H9 (cell line): ENCODE data around the gene KDF1. TPM values are rescaled to one million over a fixed set of nuclear protein-coding genes. Genes with fewer than 3 reads are reported as not detected.
A peak's percentile ranks its signal among the peaks of the same experiment; 100 is the strongest.

ENCODE experiments used
- DNase-seq: peaks from one replicate; pipeline ENCODE4 v3.0.0-alpha.2; 2017
- H2AFZ ChIP-seq: one replicate; pipeline ENCODE4 v1.6.1; 2013; ENCODE audit warnings: mild to moderate bottlenecking, low read length, control low read depth, moderate library complexity
- H2AK5ac ChIP-seq: 2 replicates; pipeline ENCODE4 v1.6.1; 2013; ENCODE audit warnings: low read length, control low read depth, mixed read lengths; ENCODE audit not compliant: insufficient read length
- H2BK120ac ChIP-seq: one replicate; pipeline ENCODE4 v1.6.1; 2013; ENCODE audit warnings: low read depth, mild to moderate bottlenecking, low read length, control low read depth, inconsistent platforms; ENCODE audit not compliant: poor library complexity, severe bottlenecking
- H2BK12ac ChIP-seq: 2 replicates; pipeline ENCODE4 v1.6.1; 2013; ENCODE audit warnings: low read length, control low read depth, mixed read lengths, low read depth; ENCODE audit not compliant: insufficient read length
- H2BK15ac ChIP-seq: 2 replicates; pipeline ENCODE4 v1.6.1; 2013; ENCODE audit warnings: low read depth, low read length, control low read depth
- H2BK20ac ChIP-seq: one replicate; pipeline ENCODE4 v1.6.1; 2013; ENCODE audit warnings: low read depth, mild to moderate bottlenecking, low read length, control low read depth, inconsistent platforms; ENCODE audit not compliant: poor library complexity, severe bottlenecking
- H2BK5ac ChIP-seq: 2 replicates; pipeline ENCODE4 v1.6.1; 2013; ENCODE audit warnings: low read length, control low read depth, mixed read lengths; ENCODE audit not compliant: insufficient read length
- H3K14ac ChIP-seq: 2 replicates; pipeline ENCODE4 v1.6.1; 2013; ENCODE audit warnings: low read length, control low read depth; ENCODE audit not compliant: insufficient read depth
- H3K18ac ChIP-seq: 2 replicates; pipeline ENCODE4 v1.6.1; 2013; ENCODE audit warnings: low read depth, mild to moderate bottlenecking, mixed read lengths, low read length, control low read depth; ENCODE audit not compliant: insufficient read length
- H3K23ac ChIP-seq: 2 replicates; pipeline ENCODE4 v1.6.1; 2013; ENCODE audit warnings: low read length, control low read depth, mixed read lengths, low read depth; ENCODE audit not compliant: insufficient read length
- H3K23me2 ChIP-seq: 2 replicates; pipeline ENCODE4 v1.6.1; 2013; ENCODE audit warnings: low read depth, mild to moderate bottlenecking, mixed read lengths, low read length, control low read depth; ENCODE audit not compliant: insufficient read length, poor library complexity, severe bottlenecking
- H3K27ac ChIP-seq: 2 replicates; pipeline ENCODE4 v1.5.1; 2013; ENCODE audit warnings: low read length, control low read depth, mixed read lengths, low read depth; ENCODE audit not compliant: insufficient read length
- H3K27me3 ChIP-seq: 2 replicates; pipeline ENCODE4 v1.6.1; 2013; ENCODE audit warnings: low read length, control low read depth, inconsistent platforms; ENCODE audit not compliant: insufficient read depth
- H3K4ac ChIP-seq: 2 replicates; pipeline ENCODE4 v1.6.1; 2013; ENCODE audit warnings: low read depth, mild to moderate bottlenecking, control low read depth, inconsistent platforms, low read length, moderate library complexity
- H3K4me1 ChIP-seq: 2 replicates; pipeline ENCODE4 v1.6.1; 2013; ENCODE audit warnings: low read length, control low read depth, inconsistent platforms; ENCODE audit not compliant: insufficient read depth
- H3K4me2 ChIP-seq: 2 replicates; pipeline ENCODE4 v1.6.1; 2013; ENCODE audit warnings: low read length, control low read depth, mixed read lengths; ENCODE audit not compliant: insufficient read length, insufficient read depth
- H3K56ac ChIP-seq: 2 replicates; pipeline ENCODE4 v1.6.1; 2013; ENCODE audit warnings: low read depth, mild to moderate bottlenecking, mixed read lengths, low read length, control low read depth; ENCODE audit not compliant: insufficient read length
- H3K79me1 ChIP-seq: 2 replicates; pipeline ENCODE4 v1.6.1; 2013; ENCODE audit warnings: low read depth, mild to moderate bottlenecking, moderate library complexity, low read length, control low read depth, inconsistent platforms; ENCODE audit not compliant: insufficient read depth, poor library complexity, severe bottlenecking
- H3K79me2 ChIP-seq: 2 replicates; pipeline ENCODE4 v1.6.1; 2013; ENCODE audit warnings: low read length, control low read depth, inconsistent platforms; ENCODE audit not compliant: insufficient read depth
- H3K9ac ChIP-seq: 2 replicates; pipeline ENCODE4 v1.6.1; 2013; ENCODE audit warnings: low read length, control low read depth, mixed read lengths; ENCODE audit not compliant: insufficient read length; ENCODE audit errors: extremely low read depth
- H3K9me3 ChIP-seq: one replicate; pipeline ENCODE4 v1.6.1; 2013; ENCODE audit warnings: low read depth, low read length, inconsistent platforms; ENCODE audit not compliant: control insufficient read depth
- H3T11ph ChIP-seq: one replicate; pipeline ENCODE4 v1.6.1; 2013; ENCODE audit warnings: mild to moderate bottlenecking, low read length, control low read depth, inconsistent platforms
- H4K20me1 ChIP-seq: one replicate; pipeline ENCODE4 v1.6.1; 2013; ENCODE audit not compliant: control insufficient read depth, insufficient read length, insufficient read depth
- H4K5ac ChIP-seq: 2 replicates; pipeline ENCODE4 v1.6.1; 2013; ENCODE audit warnings: low read depth, mild to moderate bottlenecking, mixed read lengths, low read length, control low read depth; ENCODE audit not compliant: insufficient read length
- H4K8ac ChIP-seq: replicated peaks from 2 replicates; pipeline ENCODE4 v1.6.1; 2013; ENCODE audit warnings: low read length, control low read depth, mixed read lengths, low read depth; ENCODE audit not compliant: insufficient read length
- H4K91ac ChIP-seq: 2 replicates; pipeline ENCODE4 v1.6.1; 2013; ENCODE audit warnings: low read depth, mild to moderate bottlenecking, moderate library complexity, mixed read lengths, low read length, control low read depth; ENCODE audit not compliant: insufficient read length
- H3K27ac Mint-ChIP-seq, 3 experiments: 2 replicates in 2 of 3; 3 replicates in 1 of 3; pipeline ENCODE4 v1.8.0; 2020 to 2021; ENCODE audit warnings: mixed read lengths in 3 of 3, mild to moderate bottlenecking in 1 of 3, moderate library complexity in 1 of 3
- H3K27me3 Mint-ChIP-seq: 2 replicates; pipeline ENCODE4 v1.8.0; 2021; ENCODE audit warnings: low read depth, mild to moderate bottlenecking, moderate library complexity, mixed read lengths
- H3K36me3 Mint-ChIP-seq, 3 experiments: 2 replicates in 2 of 3; 3 replicates in 1 of 3; pipeline ENCODE4 v1.8.0; 2020 to 2021; ENCODE audit warnings: low read depth in 3 of 3, mixed read lengths in 3 of 3; ENCODE audit not compliant: insufficient read depth in 1 of 3
- H3K4me1 Mint-ChIP-seq, 2 experiments: 2 replicates each; pipeline ENCODE4 v1.8.0; 2020; ENCODE audit warnings: mixed read lengths in 2 of 2
- H3K4me3 Mint-ChIP-seq, 2 experiments: 2 replicates in 1 of 2; 3 replicates in 1 of 2; pipeline ENCODE4 v1.8.0; 2020 to 2021; ENCODE audit warnings: mild to moderate bottlenecking in 2 of 2, mixed read lengths in 2 of 2, moderate library complexity in 1 of 2
- H3K9me3 Mint-ChIP-seq, 2 experiments: 2 replicates in 1 of 2; 3 replicates in 1 of 2; pipeline ENCODE4 v1.8.0; 2020; ENCODE audit warnings: mild to moderate bottlenecking in 2 of 2, mixed read lengths in 2 of 2, moderate library complexity in 1 of 2
- WGBS: extraction: QIAGEN DNeasy Blood & Tissue Kit; methylation state at CpG from one replicate; pipeline ENCODE4 v1.1.7; 2013; ENCODE audit warnings: missing lambda C conversion rate, low lambda C conversion rate, mixed read lengths; ENCODE audit not compliant: insufficient read length; ENCODE audit errors: extremely low coverage; 5-methylcytosine and 5-hydroxymethylcytosine counted together
- total RNA-seq: library from RNA; stranded (reverse); gene quantifications from 2 replicates; pipeline ENCODE4 v1.2.1, GENCODE V29; 2021
- TF ChIP-seq, protein P1 (sequence below): fragments of 200-600 bp; sonication (generic); conservative IDR thresholded peaks from 3 replicates; pipeline ENCODE4 v1.8.0; 2021; ENCODE audit warnings: antibody characterized with exemption, mild to moderate bottlenecking

The KDF1 gene
- total RNA-seq, 1 experiment from 2014 or later: 17.6 TPM

DNA sequence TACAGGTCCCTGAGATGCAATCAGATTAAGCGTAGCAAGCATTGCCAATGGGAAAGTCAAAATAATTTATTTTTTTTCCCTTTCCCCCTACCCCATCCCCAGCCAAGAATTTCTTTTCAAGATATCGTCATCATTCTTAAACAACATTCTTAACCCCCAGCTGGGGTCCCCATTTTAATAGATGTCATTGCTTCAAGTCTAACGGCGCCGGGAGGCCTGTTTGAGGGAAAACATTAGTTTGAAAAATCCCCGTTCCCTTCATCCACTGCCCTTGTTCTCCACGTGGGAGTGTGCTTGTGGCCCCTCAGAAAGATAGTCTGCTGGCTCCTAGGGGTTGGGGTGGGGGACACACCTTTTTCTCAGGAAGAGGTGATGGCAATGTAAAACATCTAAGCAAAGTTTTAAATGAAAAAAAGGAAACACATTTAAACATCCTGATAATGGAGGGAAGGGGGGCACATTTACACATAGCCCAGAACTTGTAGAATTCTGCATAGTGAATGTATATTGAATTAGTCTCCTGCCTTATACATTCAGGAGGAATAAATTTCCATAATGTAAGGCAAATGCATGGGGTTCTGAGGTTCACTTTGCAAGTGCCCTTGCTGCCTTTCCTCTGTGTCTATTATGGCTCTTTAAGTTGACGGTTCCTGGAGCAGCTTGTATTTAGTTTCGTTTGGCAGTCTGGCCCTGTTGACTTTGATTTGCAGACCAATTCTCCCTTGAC is 40.0 kb upstream of the KDF1 start:
- peak overlapping the region in 1 of 2 experiments; percentile 62; a peak in 2 of 5 replicates for H3K4me3 Mint-ChIP-seq

More for the DNA sequence above, 40.0 kb upstream of the KDF1 start:
- Mint-ChIP-seq H3K9me3 (no peaks in the 10 kb centered on the region), H3K27ac (peak overlapping the region; percentile 98 to 99 (median 98)), H3K4me1 (peaks cover 85% of the 10 kb centered on the region in 2 experiments), H3K27me3 (no peaks in the 10 kb centered on the region), H3K36me3 (peaks cover 20 to 66% (median 54%) of the 10 kb centered on the region in 3 experiments; a peak in 6 of 7 replicates)
- Histone ChIP-seq H3K4ac (no peak overlapping the region), H2BK12ac (peak overlapping the region; percentile 90), H4K20me1 (no peaks in the 10 kb centered on the region), H3T11ph (no peak overlapping the region), H3K9me3 (no peaks in the 10 kb centered on the region), H2BK5ac (no peak overlapping the region), H2BK120ac (no peak overlapping the region), H2AFZ (no peak overlapping the region), H3K9ac (no peak overlapping the region), H2AK5ac (peak overlapping the region; percentile 96), H4K5ac (peak overlapping the region; percentile 42), H3K79me2 (peaks cover 1% of the 10 kb centered on the region; the same call in 1 of the 2 replicates), H3K14ac (peak overlapping the region; percentile 50; the same call in 1 of the 2 replicates), H2BK20ac (no peak overlapping the region), H3K27ac (peak overlapping the region; percentile 91), H3K56ac (no peak overlapping the region), H3K27me3 (no peaks in the 10 kb centered on the region), H4K8ac (no peak overlapping the region), H3K4me1 (peaks cover 26% of the 10 kb centered on the region), H3K4me2 (no peak overlapping the region), H3K23ac (no peak overlapping the region), H2BK15ac (no peak overlapping the region; the same call in 1 of the 2 replicates), H4K91ac (no peak overlapping the region), H3K23me2 (peaks cover 6% of the 10 kb centered on the region), H3K79me1 (no peaks in the 10 kb centered on the region), H3K18ac (peak overlapping the region; percentile 93)
- TF ChIP-seq, protein P1, sequence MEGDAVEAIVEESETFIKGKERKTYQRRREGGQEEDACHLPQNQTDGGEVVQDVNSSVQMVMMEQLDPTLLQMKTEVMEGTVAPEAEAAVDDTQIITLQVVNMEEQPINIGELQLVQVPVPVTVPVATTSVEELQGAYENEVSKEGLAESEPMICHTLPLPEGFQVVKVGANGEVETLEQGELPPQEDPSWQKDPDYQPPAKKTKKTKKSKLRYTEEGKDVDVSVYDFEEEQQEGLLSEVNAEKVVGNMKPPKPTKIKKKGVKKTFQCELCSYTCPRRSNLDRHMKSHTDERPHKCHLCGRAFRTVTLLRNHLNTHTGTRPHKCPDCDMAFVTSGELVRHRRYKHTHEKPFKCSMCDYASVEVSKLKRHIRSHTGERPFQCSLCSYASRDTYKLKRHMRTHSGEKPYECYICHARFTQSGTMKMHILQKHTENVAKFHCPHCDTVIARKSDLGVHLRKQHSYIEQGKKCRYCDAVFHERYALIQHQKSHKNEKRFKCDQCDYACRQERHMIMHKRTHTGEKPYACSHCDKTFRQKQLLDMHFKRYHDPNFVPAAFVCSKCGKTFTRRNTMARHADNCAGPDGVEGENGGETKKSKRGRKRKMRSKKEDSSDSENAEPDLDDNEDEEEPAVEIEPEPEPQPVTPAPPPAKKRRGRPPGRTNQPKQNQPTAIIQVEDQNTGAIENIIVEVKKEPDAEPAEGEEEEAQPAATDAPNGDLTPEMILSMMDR: no peak
- DNase-seq: no peak
- WGBS: no CpG with 5 or more reads among the region's 9 CpGs
